ENCODE results near the gene EP300. TPM values are rescaled to one million over a fixed set of nuclear protein-coding genes. Genes with fewer than 3 reads are reported as not detected.

EP300 gene
- polyA plus RNA-seq, 1 donor = 54.3 TPM

DNA sequence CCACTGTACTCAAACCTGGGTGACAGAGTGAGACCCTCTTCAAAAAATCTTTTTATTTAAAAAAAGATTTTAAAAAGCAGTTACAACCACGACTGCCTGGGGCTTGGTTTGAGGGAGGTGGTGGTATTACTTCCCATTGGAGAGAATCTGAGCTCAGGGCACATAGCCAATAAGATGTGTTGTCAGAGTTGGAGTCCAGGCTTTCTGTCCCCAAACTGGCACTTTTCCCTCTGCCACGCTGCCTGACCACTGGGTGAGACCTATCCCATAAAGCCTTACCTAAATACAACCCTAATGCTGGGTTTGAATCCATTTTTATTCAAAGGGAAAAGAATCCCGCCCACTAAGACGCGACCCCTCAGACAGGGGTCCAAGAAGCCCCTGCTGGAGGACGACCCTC lies 136.8 kb downstream of the EP300 start:
- Histone ChIP-seq H3K27ac (ENCODE audit: low read length) (no peak overlapping the region), H3K4me3 (ENCODE audit: low read length) (no peak overlapping the region), H3K27me3 (ENCODE audit: control insufficient read depth, insufficient read depth, low read length) (no peaks in the 10 kb centered on the region), H3K4me1 (ENCODE audit: control insufficient read depth, insufficient read depth, low read length) (no peaks in the 10 kb centered on the region), H3K36me3 (ENCODE audit: control insufficient read depth, insufficient read depth, low read length) (peaks cover 66% of the 10 kb centered on the region), H3K9me3 (ENCODE audit: control insufficient read depth, low read depth, low read length) (no peaks in the 10 kb centered on the region)
- no peak for DNase-seq
- WGBS (ENCODE audit: insufficient coverage, low lambda C conversion rate) = 80% methylated on average over 1 of the region's 6 CpGs

Other genes starting within 250 kb of the EP300 start
- 457 TPM for gene ST13, start 236.0 kb upstream of the EP300 start, polyA plus RNA-seq
- gene XPNPEP3, start 235.4 kb upstream of the EP300 start, polyA plus RNA-seq = 12.1 TPM
- 2.5 TPM for gene DNAJB7, start 230.5 kb upstream of the EP300 start, polyA plus RNA-seq
- 44.9 TPM for gene RBX1, start 141.2 kb upstream of the EP300 start, polyA plus RNA-seq
- gene L3MBTL2, start 112.7 kb downstream of the EP300 start, polyA plus RNA-seq = 17.9 TPM
- 2.4 TPM for gene CHADL, start 148.3 kb downstream of the EP300 start, polyA plus RNA-seq
- gene RANGAP1, start 193.6 kb downstream of the EP300 start, polyA plus RNA-seq = 40.3 TPM
- 58.0 TPM for gene ZC3H7B, start 208.9 kb downstream of the EP300 start, polyA plus RNA-seq

Data from large intestine (tissue), 3 donors.